NCI-H1092 (cell line): ENCODE data around the gene DNM3.

Source experiments
- DNase-seq: peaks from one replicate; lab custom pipeline; 2025; lab: John Stamatoyannopoulos, UW

Gene DNM3

DNA sequence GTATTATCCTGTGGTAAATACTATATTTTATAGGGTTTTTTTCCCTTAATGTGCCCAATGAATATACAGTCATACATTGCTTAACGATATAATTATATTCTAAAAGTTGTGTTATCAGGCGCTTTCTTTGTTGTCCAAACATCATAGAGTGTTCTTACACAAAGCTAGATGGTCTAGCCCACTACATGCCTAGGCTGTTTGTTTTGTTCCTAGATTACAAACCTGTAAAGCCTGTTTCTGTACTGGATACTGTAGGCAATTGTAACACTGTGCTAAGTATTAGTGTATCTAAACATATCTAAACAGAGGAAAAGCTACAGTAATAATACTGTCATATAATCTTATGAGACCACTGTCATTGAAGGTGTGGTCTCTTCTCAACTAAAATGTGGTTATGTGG lies 336.6 kb downstream of the DNM3 start:
- DNase-seq = no peak

DNA sequence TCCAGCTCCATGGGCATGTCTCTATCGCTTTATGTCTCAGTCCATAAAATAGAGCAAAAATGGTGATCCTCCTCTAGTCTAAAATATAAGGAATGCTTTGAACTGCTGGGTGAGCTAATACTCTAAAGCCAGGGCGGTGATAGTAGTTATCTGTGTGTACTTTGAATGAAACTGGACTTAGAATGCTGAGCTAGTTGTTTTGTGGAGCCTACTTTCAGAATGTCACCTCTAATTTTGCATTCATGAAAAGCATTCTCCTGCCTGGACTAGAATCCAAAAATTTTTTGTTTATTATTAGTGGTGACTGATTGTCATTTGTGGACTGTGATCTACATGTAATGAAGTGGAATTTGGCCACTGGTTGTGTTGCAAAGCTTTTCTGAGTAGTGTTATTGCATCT lies 337.6 kb downstream of the DNM3 start:
- DNase-seq = no peak

DNA sequence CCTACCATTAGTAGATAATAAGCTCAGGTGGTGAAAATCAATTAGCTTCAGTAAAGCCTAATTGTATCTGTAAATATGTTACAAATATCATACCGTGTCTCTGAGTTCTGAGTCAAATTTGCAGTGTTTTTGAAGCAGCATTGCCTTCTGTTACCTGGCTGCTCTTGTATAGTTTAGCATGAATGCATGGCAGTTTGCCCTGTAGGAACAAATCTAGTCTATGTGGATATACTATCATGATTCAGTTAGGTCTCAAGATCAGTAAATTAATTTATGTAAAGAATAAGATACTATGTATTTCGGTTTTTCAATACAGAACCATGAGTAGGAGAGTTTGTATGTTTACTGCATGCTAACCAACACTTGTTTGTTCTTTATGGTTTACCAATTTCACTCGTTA lies 338.6 kb downstream of the DNM3 start:
- DNase-seq = no peak

DNA sequence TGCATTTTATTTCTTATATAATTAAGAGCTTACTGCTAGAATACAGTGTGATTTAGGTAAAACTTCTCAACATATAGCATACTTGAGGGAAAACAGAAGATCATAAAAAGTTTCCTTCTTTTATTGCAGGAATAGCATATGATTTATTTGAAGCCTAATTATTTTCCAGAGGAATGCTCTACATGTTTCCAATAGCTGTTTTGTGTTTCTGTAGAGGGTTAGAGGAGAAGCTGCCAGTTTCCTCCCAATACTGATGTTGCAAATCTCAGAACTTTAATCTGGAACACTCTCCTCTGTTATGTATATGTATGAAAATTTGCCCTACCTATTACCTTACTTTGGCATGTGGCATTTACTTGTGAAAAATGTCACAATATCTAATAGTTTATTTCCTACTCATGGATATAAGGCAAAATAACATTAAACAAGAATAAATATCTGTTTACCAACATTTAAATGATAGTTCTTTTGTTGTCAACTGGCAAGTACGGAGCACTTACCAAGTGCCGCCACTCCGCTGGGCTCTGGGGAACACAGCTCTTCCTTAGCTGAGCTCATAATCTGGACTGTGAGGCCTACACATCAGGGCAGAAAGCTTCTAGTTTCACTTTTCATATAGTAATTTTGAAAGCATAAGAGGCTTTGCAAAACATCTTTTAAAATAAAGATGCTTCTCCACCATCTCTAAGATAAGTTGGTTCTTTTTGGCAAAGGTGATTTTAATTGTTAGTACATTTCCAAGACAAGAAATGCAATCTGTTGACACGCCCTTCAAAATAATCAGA lies 339.4 kb downstream of the DNM3 start:
- no peak for DNase-seq

GRCh38 chr1:172184506-172185191 lies 343.4 kb downstream of the DNM3 start:
- DNase-seq = no peak

DNA sequence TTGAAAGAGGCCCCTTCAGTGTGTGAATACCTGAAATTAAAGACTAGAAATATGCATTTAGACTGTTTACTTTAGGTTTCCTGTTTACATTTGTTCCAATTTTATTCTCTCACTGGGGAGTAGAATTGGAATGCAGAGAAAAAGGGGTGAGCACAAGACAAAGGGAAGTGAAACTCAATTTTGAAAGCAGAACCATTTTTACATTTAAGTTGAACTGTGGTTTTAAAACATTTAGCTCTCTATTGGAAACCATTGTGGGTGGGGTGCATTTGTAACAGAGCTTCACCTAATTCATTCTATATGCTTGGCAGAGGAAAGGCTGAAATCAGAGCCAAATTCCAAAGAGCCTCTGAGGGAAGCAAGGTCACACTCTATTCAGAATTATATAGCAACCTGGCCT lies 343.9 kb downstream of the DNM3 start:
- DNase-seq = no peak

- DNase-seq = no peak
These were observed 344.7 kb downstream of the DNM3 start for GRCh38 chr1:172185996-172186395.

DNA sequence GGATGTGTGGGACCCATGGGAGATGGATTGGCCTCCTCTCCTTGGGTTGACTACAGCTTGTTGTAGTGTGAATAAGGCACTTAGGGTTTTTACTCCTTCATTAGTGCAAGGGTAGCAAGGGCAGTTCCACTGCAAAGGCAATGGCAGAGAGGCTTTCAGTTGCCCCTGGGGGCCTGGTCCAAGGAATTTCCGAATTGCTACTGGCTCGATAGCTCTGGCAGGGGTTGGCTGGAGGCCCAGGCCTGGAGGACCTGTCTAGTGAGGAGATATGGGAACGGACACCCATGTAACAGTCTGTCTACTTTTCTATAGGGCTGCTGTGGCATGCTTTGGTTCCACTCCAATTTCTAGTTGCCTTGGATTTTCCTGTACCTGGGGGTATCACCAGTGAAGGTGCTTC lies 360.3 kb downstream of the DNM3 start:
- no peak for DNase-seq

DNA sequence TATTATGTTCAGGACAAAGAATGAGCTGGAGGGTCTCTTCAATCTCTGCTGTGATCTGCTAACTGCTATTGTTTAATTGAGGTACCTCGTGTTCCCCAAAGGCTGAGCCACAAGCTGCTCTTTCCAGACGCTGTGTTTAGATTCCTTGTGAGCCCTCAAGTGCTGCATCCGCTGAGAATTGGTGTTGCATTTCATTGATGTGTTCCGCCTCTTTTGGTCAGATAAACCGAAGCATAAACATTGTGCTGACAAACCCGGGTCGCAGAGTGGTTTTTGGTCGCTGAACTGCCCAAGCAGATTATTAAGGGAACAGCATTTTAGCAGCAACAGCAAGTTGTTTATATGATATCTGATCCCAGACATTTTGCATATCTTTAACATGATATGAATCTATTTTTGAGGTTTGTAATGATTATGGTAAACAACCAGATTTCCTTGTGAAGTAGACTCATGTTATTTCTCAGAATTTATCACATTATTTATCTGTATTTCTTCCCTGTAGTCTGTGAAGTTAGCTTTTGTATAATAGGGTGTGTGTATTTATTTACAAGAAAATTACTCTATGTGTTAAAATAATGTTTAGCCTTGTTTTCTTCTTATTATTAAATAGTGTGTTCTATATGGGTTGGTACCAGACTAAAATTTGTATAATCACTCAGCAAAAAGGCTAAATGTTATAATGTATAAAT lies 362.0 kb downstream of the DNM3 start:
- DNase-seq = no peak

GRCh38 chr1:172203902-172204301 lies 362.6 kb downstream of the DNM3 start:
- no peak for DNase-seq

- DNase-seq = no peak
These were observed 365.0 kb downstream of the DNM3 start for GRCh38 chr1:172206256-172206655.

DNA sequence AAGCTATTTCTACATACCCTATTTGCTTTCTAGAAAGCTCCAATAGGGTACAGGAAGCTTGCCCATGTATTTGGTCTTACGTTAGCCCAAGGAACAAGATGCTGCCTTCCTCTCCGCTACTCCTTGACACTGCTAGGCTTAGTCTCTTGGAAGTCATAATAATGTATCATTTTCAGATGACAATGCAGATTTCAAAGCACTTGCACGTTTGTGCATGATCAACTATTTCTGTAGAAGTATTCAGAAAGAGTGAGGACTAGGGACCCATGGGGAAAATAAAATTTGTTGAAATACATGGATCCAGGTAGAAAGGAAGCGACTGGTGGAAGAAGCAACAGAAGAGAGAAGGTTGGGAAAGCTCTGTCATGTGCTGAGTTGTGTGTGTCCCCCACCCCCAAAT lies 367.3 kb downstream of the DNM3 start:
- no peak for DNase-seq

GRCh38 chr1:172211221-172211620 lies 369.9 kb downstream of the DNM3 start:
- no peak for DNase-seq

DNA sequence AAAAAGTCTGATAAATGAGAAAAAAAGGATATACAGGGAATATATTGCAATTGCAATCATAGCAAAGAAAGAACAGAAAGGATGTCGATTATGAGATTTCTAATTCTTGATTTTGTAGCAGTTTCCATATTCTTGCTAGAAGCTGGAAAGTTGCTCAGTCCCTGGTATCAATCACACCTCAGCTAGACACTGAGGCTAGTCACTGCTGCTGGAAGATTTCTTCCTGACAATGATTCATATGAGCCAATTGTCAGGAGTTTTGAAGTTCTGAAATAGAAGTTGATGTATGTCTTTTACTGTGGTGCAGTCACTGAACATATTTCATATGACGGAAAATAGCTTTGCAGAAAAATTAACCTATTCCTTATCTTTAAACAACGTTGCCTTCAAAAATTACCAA lies 370.8 kb downstream of the DNM3 start:
- no peak for DNase-seq

- no peak for DNase-seq
These were observed 373.7 kb downstream of the DNM3 start for GRCh38 chr1:172215006-172215405.

GRCh38 chr1:172219966-172220365 lies 378.7 kb downstream of the DNM3 start:
- DNase-seq = no peak

DNA sequence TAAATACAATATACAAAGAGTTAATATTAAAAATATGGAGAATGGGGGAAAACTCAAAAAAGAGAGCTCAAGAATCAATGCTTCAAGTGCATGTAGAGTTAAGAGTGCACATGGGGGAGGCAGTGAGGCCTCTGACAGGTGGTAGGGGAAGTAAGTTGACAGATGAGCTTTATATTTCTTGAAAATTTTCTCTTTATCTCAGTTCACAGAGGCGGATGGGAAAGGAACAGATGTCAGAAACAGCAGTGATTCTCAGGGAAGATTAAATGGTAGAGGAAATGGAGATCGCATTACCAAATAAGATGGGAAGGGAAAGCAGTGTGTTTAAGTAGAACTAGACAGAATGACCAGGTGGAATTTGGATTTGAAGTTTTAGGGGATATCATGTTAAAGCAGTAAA lies 379.1 kb downstream of the DNM3 start:
- DNase-seq = no peak

- DNase-seq = no peak
These were observed 380.1 kb downstream of the DNM3 start for GRCh38 chr1:172221436-172221835.

DNA sequence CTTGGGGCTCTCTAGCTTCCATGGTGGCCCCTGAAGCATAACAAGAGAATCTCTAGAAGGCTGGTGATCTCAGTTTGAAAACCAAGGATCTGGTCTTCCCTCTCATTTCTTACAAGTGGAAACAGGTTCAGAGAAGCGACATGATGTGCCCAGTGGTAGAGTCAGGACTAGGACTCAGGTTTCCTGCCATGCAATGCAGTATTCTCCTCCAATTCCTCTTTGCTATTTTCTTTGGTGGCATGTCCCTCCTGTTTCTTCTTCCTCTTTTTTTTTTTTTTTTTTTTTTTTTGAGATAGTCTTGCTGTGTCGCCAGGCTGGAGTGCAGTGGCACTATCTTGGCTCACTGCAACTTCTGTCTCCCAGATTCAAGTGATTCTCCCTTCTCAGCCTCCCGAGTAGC lies 383.6 kb downstream of the DNM3 start:
- no peak for DNase-seq

GRCh38 chr1:172229942-172230341 lies 388.6 kb downstream of the DNM3 start:
- DNase-seq = no peak

GRCh38 chr1:172230526-172230925 lies 389.2 kb downstream of the DNM3 start:
- no peak for DNase-seq

GRCh38 chr1:172236958-172237357 lies 395.7 kb downstream of the DNM3 start:
- DNase-seq = no peak

GRCh38 chr1:172238158-172238557 lies 396.9 kb downstream of the DNM3 start:
- DNase-seq = no peak
